Erythroblast (primary cell): ENCODE measurements around the gene SFXN4.

ENCODE experiments used
- GATA1 ChIP-seq: IDR thresholded peaks from 2 replicates; pipeline ENCODE4 v1.6.1; 2011; ENCODE audit warnings: low read depth, mild to moderate bottlenecking, control low read depth, low read length, moderate library complexity
- POLR2A ChIP-seq: IDR thresholded peaks from 2 replicates; pipeline ENCODE4 v1.6.1; 2011; ENCODE audit warnings: mild to moderate bottlenecking, low read length

DNA sequence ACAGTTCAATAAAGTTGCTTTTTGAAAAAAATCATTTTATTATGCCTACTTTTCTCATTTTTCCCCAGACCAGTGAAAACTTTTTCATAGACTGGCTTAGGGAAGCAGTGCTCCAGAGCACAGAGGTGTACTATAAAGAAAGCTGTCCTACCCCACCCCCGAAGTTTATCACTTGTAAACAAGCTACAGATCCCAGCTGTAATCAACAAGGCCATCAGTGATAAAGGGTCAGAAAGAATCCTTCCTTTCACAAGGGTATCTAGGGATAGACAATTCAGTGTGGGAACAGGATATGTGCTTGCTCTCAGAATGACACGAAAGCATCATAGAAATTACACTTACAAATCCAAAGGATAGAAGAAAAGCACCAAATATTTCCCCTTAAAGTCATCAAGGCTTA is 8.6 kb upstream of the SFXN4 start:
- no peak for TF ChIP-seq POLR2A
- TF ChIP-seq GATA1 = no peak
